Sigmoid colon (tissue), 7 donors: Measurements from ENCODE around the gene COL4A2. TPM values are rescaled to one million over a fixed set of nuclear protein-coding genes. Genes with fewer than 3 reads are reported as not detected.
A peak's percentile ranks its signal among the peaks of the same experiment; 100 is the strongest.

Experiments
- DNase-seq: peaks from one replicate; pipeline ENCODE4 v3.0.0-alpha.2; 2019
- H3K27ac ChIP-seq, 4 donors: fragments of 200-600 bp; sonication (generic); one replicate each; pipeline ENCODE4 v1.5.1; 2016 to 2019; ENCODE audit warnings: mild to moderate bottlenecking in 1 of 4
- H3K27me3 ChIP-seq, 3 donors: fragments of 200-600 bp; sonication (generic); one replicate each; pipeline ENCODE4 v1.5.1; 2019; ENCODE audit warnings: mild to moderate bottlenecking in 1 of 3
- H3K36me3 ChIP-seq, 4 donors: fragments of 200-600 bp; sonication (generic); one replicate each; pipeline ENCODE4 v1.5.1; 2016 to 2019
- H3K4me1 ChIP-seq, 4 donors: fragments of 200-600 bp; sonication (generic); one replicate each; pipeline ENCODE4 v1.5.1; 2017 to 2019
- H3K4me3 ChIP-seq, 4 donors: fragments of 200-600 bp; sonication (generic); one replicate each; pipeline ENCODE4 v1.5.1; 2017 to 2019; ENCODE audit warnings: mild to moderate bottlenecking in 2 of 4, moderate library complexity in 1 of 4
- H3K9me3 ChIP-seq, 4 donors: fragments of 200-600 bp in 3 of 4; sonication (generic) in 3 of 4; one replicate each; pipeline versions ENCODE4 v1.5.1 to v1.6.1; 2013 to 2019
- EP300 ChIP-seq, 4 donors: sonication (generic); formaldehyde crosslinking; IDR thresholded peaks; one replicate each; pipeline ENCODE4 v1.6.1; 2017; ENCODE audit warnings: antibody characterized with exemption in 4 of 4
- POLR2A ChIP-seq, 2 donors: fragments of 450-650 bp; IDR thresholded peaks; one replicate each; pipeline ENCODE4 v1.6.1; 2016; ENCODE audit warnings: antibody characterized with exemption in 2 of 2, mild to moderate bottlenecking in 2 of 2, moderate library complexity in 2 of 2
- POLR2AphosphoS5 ChIP-seq, 4 donors: sonication (generic); formaldehyde crosslinking; IDR thresholded peaks; one replicate each; pipeline ENCODE4 v1.6.1; 2017; ENCODE audit warnings: antibody characterized with exemption in 4 of 4
- WGBS, 2 donors: extraction: QIAGEN DNeasy Blood & Tissue Kit; methylation state at CpG; one replicate each; pipeline ENCODE4 v1.1.7; 2013; 5-methylcytosine and 5-hydroxymethylcytosine counted together
- intact Hi-C: fragments of 100-400 bp; cut with DNase I; formaldehyde crosslinking; loops from one replicate; pipeline ENCODE4 v1.15.1; 2023
- polyA plus RNA-seq, 3 donors: library from polyadenylated mRNA; stranded (reverse); fragments of 200-250 nt; gene quantifications; one replicate each; pipeline ENCODE4 v1.2.3, GENCODE V29; 2013
- total RNA-seq, 4 donors: library from RNA; depleted of rRNA; stranded (reverse); fragments of >200 nt; gene quantifications; one replicate each; pipeline ENCODE4 v1.1.0, GENCODE V29; 2016
- TF ChIP-seq, protein P1 (sequence below), 4 experiments: fragments of 450-650 bp in 3 of 4; fragments of 200-600 bp in 1 of 4; IDR thresholded peaks; one replicate each; pipeline ENCODE4 v1.5.1; 2016 to 2019; ENCODE audit warnings: antibody characterized with exemption in 4 of 4, mild to moderate bottlenecking in 3 of 4, moderate library complexity in 2 of 4
- donor health status: healthy with polysubstance abuse.
- donor health status: Bipolar disorder and iron deficiency.
- donor health status: healthy.

COL4A2 gene
- total and polyA plus RNA-seq, 7 donors: 24.0 to 1,039 (median 306) TPM

GRCh38 chr13:110479215-110479545, 172.1 kb downstream of the COL4A2 start:
- 90 to 94% methylated on average over 6 of the region's 6 CpGs for WGBS, 2 donors
- Histone ChIP-seq H3K27ac (peak overlapping the region; percentile 46 to 58 (median 56)), H3K4me3 (no peak overlapping the region), H3K36me3 (peaks cover 38 to 90% (median 77%) of the 10 kb centered on the region in 4 donors), H3K27me3 (no peaks in the 10 kb centered on the region), H3K9me3 (no peaks in the 10 kb centered on the region), H3K4me1 (peaks cover 0 to 20% (median 12%) of the 10 kb centered on the region in 4 donors)
- intact Hi-C loops: no loop called here
- no peak for DNase-seq
- TF ChIP-seq, protein P1, sequence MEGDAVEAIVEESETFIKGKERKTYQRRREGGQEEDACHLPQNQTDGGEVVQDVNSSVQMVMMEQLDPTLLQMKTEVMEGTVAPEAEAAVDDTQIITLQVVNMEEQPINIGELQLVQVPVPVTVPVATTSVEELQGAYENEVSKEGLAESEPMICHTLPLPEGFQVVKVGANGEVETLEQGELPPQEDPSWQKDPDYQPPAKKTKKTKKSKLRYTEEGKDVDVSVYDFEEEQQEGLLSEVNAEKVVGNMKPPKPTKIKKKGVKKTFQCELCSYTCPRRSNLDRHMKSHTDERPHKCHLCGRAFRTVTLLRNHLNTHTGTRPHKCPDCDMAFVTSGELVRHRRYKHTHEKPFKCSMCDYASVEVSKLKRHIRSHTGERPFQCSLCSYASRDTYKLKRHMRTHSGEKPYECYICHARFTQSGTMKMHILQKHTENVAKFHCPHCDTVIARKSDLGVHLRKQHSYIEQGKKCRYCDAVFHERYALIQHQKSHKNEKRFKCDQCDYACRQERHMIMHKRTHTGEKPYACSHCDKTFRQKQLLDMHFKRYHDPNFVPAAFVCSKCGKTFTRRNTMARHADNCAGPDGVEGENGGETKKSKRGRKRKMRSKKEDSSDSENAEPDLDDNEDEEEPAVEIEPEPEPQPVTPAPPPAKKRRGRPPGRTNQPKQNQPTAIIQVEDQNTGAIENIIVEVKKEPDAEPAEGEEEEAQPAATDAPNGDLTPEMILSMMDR (IDR thresholded peaks at IDR 0.05): no peak

- H3K9me3 ChIP-seq: no peaks in the 10 kb centered on the region
- H3K4me1 ChIP-seq: peaks cover 0 to 20% (median 12%) of the 10 kb centered on the region in 4 donors
- WGBS, 2 donors: 91 to 94% methylated on average over 11 of the region's 11 CpGs
- DNase-seq: no peak
- intact Hi-C loops: no loop called here
- peak overlapping the region; percentile 46 to 58 (median 56) for H3K27ac ChIP-seq
- peaks cover 41 to 90% (median 77%) of the 10 kb centered on the region in 4 donors for H3K36me3 ChIP-seq
- no peak overlapping the region for H3K4me3 ChIP-seq
- H3K27me3 ChIP-seq: no peaks in the 10 kb centered on the region
- TF ChIP-seq POLR2A (IDR thresholded peaks at IDR 0.05) (no peak), POLR2AphosphoS5 (IDR thresholded peaks at IDR 0.05) (no peak), EP300 (IDR thresholded peaks at IDR 0.05) (no peak)
- TF ChIP-seq, protein P1 (IDR thresholded peaks at IDR 0.05): no peak
Measured at GRCh38 chr13:110479648-110480047, 172.6 kb downstream of the COL4A2 start.

DNA sequence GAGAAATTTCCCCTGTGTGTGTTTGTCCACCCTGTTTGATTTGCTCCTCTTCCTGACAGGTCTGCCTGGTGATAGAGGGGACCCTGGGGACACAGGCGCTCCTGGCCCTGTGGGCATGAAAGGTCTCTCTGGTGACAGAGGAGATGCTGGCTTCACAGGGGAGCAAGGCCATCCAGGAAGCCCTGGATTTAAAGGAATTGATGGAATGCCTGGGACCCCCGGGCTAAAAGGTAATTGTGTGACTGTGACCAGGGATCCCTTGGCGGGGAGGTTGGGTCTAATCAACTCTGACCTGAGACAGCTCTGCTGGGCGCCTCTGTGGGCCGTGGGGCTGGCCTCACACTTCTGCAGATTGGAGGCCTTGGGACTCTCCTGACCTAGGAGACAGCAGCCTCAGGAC, 173.1 kb downstream of the COL4A2 start:
- H3K27ac ChIP-seq: peak overlapping the region; percentile 46 to 58 (median 56)

DNA sequence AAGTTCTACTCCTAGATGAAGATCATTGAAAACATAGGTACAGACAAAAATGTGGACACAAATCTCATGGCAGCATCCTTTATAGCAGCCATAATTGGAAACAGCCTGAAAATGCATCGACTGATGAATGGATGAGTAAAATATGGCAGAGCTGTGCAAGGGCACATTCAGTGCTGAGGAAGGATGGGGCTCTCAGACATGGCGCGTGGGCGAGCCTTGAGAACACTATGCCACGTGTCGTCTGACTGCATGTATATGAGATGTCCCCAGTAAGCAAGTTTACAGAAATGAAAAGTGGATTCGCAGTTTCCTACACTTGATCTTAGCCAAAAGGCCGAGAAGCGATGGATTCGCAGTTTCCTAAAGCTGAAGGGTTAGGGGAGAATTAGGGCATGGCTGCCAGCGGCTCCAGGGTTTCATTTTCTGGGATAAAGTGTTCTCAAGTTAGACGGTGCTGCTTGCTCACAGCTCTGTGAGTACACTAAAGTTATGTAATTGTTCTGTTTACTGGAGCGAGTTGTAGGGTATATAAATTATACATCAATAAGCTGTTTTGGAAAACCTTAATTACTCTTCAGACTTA, 176.4 kb downstream of the COL4A2 start:
- H3K27ac ChIP-seq: peak overlapping the region in 3 of 4 donors; percentile 2 to 31 (median 30)
- intact Hi-C loops: no loop called here
- H3K9me3 ChIP-seq: no peaks in the 10 kb centered on the region
- no peak overlapping the region for H3K4me3 ChIP-seq
- peaks cover 37 to 89% (median 71%) of the 10 kb centered on the region in 4 donors for H3K36me3 ChIP-seq
- WGBS, 2 donors: 86 to 93% methylated on average over 13 of the region's 13 CpGs
- TF ChIP-seq POLR2AphosphoS5 (IDR thresholded peaks at IDR 0.05) (no peak), POLR2A (IDR thresholded peaks at IDR 0.05) (no peak), EP300 (IDR thresholded peaks at IDR 0.05) (no peak)
- TF ChIP-seq, protein P1 (IDR thresholded peaks at IDR 0.05): no peak
- peaks cover 0 to 12% (median under 1%) of the 10 kb centered on the region in 4 donors for H3K4me1 ChIP-seq
- no peak for DNase-seq
- no peaks in the 10 kb centered on the region for H3K27me3 ChIP-seq

More for the DNA sequence above, 173.1 kb downstream of the COL4A2 start:
- Histone ChIP-seq H3K9me3 (no peaks in the 10 kb centered on the region), H3K4me3 (no peak overlapping the region), H3K4me1 (peaks cover 0 to 20% (median 12%) of the 10 kb centered on the region in 4 donors), H3K36me3 (peaks cover 44 to 90% (median 78%) of the 10 kb centered on the region in 4 donors), H3K27me3 (no peaks in the 10 kb centered on the region)
- DNase-seq: no peak
- 73 to 81% methylated on average over 5 of the region's 5 CpGs for WGBS, 2 donors
- intact Hi-C loops: no loop called here
- TF ChIP-seq, protein P1 (IDR thresholded peaks at IDR 0.05): no peak
- TF ChIP-seq POLR2A (IDR thresholded peaks at IDR 0.05) (no peak), EP300 (IDR thresholded peaks at IDR 0.05) (no peak), POLR2AphosphoS5 (IDR thresholded peaks at IDR 0.05) (no peak)
